GM10248 (cell line): Measurements from ENCODE around the gene EME1.

ENCODE experiments used
- CTCF ChIA-PET: fragments of 300-600 bp; sonication (Branson Sonifier 250); formaldehyde crosslinking; extraction: SDS; loops from one replicate; lab custom pipeline; 2021; ENCODE audit warnings: antibody characterized with exemption; lab: Yijun Ruan, JAX
- POLR2A ChIA-PET: fragments of 350-650 bp; sonication (Branson Sonifier 250); formaldehyde crosslinking; extraction: SDS; loops from one replicate; lab custom pipeline; 2020; ENCODE audit warnings: antibody characterized with exemption; lab: Yijun Ruan, JAX
- DNase-seq: peaks from one replicate; pipeline ENCODE4 v3.0.0; 2012; ENCODE audit errors: extremely low spot score
- CTCF ChIP-seq: IDR thresholded peaks from 2 replicates; pipeline ENCODE4 v1.5.1; 2012; ENCODE audit warnings: mild to moderate bottlenecking, low read depth; ENCODE audit errors: extremely low read depth, missing control alignments, control extremely low read depth

Gene EME1

GRCh38 chr17:50364715-50365114, 8.3 kb upstream of the EME1 start:
- TF ChIP-seq CTCF: no peak
- no peak for DNase-seq
- POLR2A ChIA-PET: interaction anchor here (1.1 kb wide), 1 partner anchor 9 kb away, joined by 4 read pairs; no protein-coding TSS in a partner anchor
- CTCF ChIA-PET: interaction anchor here (0.7 to 2.9 kb wide), 3 partner anchors 33 to 165 kb away, joined by 3 to 18 read pairs (median 3); partner anchors contain the start of gene LRRC59

GRCh38 chr17:50365165-50365564, 7.9 kb upstream of the EME1 start:
- DNase-seq: no peak
- no peak for TF ChIP-seq CTCF
- CTCF ChIA-PET: interaction anchor here (1.5 to 2.9 kb wide), 2 partner anchors 32 to 114 kb away, joined by 3 to 18 read pairs; partner anchors contain the start of gene LRRC59
- POLR2A ChIA-PET: interaction anchor here (1.1 kb wide), 1 partner anchor 10 kb away, joined by 4 read pairs; no protein-coding TSS in a partner anchor

- CTCF ChIA-PET: interaction anchor here (1.5 to 2.9 kb wide), 3 partner anchors 32 to 114 kb away, joined by 3 to 18 read pairs (median 4); partner anchors contain the start of gene LRRC59
- no peak for DNase-seq
- no peak for TF ChIP-seq CTCF
- POLR2A ChIA-PET: interaction anchor here (1.1 kb wide), 1 partner anchor 10 kb away, joined by 4 read pairs; no protein-coding TSS in a partner anchor
Observed at GRCh38 chr17:50365649-50366393, 7.2 kb upstream of the EME1 start.

DNA sequence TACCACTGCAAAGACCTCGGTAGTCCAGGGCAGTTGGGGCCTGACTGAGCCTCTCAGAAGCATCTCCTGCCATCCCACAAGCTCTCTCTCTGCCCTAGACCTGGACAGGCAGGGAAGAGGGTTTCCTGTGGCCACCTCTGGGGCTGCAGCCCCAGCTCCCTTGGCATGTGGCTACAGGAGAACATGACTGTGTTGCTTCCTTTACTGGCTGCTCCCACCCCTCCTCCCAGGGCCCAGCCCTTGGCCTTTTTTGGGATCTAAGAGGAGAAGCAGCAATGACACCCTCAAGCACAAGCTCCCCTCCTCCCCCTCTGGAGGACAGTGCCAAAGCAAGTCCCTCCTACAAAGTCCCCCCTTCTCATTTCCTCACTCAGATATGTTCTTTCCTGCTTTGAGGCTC, 5.6 kb upstream of the EME1 start:
- TF ChIP-seq CTCF: no peak
- CTCF ChIA-PET: interaction anchor here (1.3 to 2.9 kb wide), 4 partner anchors 21 to 112 kb away, joined by 3 to 18 read pairs (median 4); partner anchors contain the start of gene LRRC59
- DNase-seq: no peak
- POLR2A ChIA-PET: no interaction called here

DNA sequence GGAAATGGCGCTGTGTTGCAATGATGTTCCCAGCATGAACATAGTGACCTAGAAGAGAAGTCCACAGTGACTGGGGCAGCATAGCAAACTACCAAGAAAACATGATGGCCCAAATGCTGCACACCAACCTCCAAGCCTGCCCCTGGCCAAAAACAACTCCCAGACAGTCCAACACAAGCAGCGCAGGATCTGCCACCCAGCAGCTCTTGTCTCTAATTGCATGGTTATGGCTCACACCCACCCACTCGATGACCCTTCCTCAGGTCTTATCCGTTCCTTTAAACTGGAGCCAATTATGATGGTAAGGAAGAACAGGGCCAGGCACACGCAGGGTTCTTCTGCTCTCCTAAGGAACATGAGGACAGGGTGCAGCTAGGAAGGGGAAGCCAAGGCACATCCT, 3.0 kb upstream of the EME1 start:
- ChIA-PET CTCF (interaction anchor here (0.6 to 8.1 kb wide), 4 partner anchors 9 to 170 kb away, joined by 3 to 66 read pairs (median 12); partner anchors contain the start of gene LRRC59), POLR2A (no interaction called here)
- no peak for TF ChIP-seq CTCF
- no peak for DNase-seq

GRCh38 chr17:50371526-50371925, 1.5 kb upstream of the EME1 start:
- DNase-seq: no peak
- TF ChIP-seq CTCF: no peak
- ChIA-PET CTCF (interaction anchor here (0.8 to 8.1 kb wide), 5 partner anchors 11 to 27 kb away, joined by 3 to 66 read pairs (median 3); partner anchors contain the start of gene LRRC59), POLR2A (interaction anchor here (0.7 kb wide), 2 partner anchors 10 to 25 kb away, joined by 6 to 8 read pairs; no protein-coding TSS in a partner anchor)
